ELR (cell line): ENCODE data around the gene LMX1B.

Experiments
- DNase-seq: peaks from one replicate; pipeline ENCODE4 v3.0.0-alpha.2; 2015; ENCODE audit warnings: low read depth

The LMX1B gene

DNA sequence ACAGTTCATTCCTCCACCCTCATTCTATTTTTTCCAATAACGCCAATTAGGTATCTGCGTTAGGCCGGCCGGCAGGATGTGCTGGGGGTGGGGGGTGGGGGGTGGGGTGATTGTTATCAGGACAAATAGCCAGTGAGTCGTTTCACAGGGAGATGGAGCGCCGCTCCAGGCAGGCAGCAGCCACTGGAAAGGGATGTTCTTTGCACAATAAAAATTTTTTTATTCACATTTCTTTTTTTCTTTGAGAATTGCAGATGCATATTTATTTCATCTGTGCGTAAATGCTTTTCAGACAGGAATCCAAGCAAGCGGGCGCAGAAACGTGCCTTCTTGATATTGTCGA lies 4.1 kb downstream of the LMX1B start:
- DNase-seq = no peak

DNA sequence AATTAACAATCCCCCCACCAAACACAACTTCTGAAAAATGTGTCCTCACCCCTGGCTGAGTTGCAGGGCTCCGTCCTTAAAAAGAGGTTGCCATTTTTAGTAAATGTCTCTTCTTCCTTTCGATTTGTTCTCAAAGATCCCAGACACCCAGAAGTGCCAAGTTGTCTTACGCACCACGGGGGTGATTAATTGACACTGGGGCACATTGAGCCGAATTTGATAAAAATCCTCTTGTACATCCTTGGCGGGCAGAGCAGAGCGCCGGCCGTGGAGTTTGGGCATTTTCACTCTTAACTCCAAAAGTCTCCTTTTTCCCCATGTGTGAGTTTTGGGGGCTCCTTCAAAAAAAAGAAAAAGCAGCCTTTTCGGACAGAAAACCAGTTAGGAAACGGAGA lies 4.5 kb downstream of the LMX1B start:
- DNase-seq = no peak

DNA sequence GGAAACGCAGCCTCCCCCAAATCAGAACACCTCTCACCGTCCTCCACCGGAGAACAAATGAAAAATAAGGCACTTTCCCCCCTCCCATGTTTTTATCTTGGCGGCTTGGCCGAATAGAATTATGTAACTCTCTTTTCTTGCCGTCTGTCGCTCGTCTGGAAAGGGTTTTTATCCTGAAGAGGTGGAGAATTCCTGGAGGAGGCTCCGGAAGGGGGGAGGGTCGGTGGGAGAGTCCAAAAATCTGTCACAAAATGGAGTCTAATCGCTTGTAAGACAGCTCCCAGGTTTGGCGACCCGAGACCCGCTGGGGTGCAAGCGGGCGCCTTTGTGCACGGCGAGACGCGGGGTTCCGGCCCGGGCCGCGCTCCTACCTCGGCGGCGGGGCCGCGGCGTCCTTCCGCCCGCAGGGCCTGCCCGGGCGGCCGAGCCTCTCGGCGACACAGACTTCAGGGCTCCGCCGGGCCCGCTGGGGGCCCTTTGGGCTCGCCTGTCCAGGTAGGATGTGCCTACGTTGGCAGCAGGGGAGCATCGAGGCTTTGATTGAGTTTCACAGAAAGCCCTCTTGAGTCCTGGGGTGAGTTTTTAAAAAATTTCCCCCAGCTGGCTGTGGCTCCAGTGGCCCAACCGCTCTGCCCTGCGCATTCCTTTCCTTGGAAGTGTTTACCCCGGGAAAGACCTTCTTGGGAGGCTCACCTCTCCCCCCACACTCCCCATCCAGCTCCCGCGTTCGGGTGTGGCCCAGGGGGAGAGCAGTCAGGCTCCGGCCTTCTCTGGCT lies 5.0 kb downstream of the LMX1B start:
- DNase-seq = no peak

DNA sequence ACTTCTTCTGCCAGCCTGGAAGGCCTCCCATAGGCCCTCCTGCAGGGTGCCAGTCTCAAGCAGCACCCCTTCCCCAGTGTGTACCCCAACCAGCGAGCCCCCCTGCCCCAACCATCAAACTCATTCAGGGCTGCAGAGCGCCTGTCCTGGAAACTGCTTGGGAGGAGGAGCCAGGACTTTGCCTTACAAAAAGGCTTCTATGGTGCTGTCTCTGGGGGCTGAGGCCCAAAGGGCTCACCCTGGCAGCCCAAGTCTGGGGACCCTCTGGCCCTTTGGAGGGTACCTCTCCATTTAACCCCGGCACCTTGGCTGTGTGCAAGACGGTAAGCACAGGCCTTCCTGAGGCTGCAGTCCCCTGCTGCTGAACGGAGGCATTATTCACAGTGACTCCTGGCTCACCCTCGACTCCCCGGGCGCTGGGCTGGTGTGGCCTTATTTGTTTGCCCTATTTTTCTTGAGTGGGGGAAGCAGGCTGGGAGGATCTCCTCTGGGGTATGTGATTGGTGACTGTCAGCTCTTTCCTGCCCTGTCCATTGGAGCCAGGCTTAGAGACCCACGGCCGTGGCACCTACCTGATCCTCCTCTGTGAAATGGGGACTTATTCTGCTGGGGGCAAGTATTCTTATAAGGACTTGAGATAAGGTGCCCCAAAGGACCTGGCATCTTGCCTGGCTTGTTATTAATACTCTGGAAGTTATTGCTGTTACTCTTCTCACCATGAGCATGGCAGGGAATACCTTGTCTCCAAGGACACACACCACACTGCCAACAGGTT lies 5.8 kb downstream of the LMX1B start:
- no peak for DNase-seq

DNA sequence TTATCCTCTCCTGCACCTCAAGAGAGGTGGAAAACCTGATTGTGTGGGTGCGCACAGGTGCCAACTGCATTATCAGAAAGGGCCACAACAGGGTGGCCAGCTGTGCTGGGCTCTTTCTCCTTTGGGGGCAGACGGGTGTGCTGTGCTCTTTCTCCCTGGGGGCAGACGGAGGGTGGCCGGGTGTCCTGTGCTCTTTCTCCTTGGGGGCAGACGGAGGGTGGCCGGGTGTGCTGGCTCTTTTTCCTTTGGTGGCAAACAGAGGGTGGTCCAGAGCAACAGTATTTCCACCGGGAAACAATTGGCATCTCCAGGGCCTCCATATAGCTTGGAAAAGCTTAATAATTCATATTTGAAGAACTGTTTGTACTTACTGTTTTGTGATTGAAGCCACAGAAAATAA lies 6.8 kb downstream of the LMX1B start:
- DNase-seq = no peak

DNA sequence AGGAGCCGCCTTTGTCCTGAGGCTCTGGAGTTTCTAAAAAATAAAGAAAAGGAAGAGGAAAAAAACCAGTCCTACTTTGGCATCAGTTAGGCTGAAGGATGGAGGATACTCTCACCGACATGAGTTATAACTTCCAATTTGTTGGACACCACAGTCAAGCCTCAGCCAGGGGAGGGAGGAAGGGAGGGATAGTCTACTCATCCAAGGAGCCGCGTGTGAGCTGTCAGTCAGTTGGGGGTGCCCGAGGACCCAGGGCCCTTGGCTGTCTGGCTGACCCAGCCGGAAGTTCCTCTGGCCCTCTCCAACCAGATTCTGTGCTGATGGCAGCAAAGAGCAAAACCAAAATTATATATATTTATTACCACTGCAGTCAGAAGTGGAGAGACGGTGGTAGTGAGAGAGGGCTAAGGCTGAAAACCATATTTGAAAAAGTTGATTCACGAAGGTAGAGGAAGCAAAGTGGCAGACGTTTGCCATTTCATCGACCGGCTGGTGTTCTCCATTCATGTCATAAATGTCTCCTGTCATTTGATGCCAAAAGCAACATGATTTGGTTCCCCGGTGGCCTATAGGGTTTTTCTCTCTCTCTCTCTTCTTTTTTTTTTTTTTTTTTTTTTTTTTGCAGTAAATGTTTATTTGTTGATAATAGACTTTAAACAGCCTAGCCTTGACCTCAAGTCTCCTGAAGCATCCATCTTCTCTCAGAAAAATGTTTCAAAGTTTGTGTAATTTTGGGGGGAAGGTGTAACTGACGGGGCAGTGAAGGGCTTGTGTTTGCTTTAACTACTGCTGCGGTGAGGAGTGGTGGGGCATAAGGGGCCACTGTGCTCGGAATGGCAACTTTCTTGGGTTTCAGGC lies 7.6 kb downstream of the LMX1B start:
- no peak for DNase-seq

- no peak for DNase-seq
Measured at GRCh38 chr9:126621919-126622735, 8.4 kb downstream of the LMX1B start.

GRCh38 chr9:126623314-126623666 lies 9.6 kb downstream of the LMX1B start:
- DNase-seq = no peak

DNA sequence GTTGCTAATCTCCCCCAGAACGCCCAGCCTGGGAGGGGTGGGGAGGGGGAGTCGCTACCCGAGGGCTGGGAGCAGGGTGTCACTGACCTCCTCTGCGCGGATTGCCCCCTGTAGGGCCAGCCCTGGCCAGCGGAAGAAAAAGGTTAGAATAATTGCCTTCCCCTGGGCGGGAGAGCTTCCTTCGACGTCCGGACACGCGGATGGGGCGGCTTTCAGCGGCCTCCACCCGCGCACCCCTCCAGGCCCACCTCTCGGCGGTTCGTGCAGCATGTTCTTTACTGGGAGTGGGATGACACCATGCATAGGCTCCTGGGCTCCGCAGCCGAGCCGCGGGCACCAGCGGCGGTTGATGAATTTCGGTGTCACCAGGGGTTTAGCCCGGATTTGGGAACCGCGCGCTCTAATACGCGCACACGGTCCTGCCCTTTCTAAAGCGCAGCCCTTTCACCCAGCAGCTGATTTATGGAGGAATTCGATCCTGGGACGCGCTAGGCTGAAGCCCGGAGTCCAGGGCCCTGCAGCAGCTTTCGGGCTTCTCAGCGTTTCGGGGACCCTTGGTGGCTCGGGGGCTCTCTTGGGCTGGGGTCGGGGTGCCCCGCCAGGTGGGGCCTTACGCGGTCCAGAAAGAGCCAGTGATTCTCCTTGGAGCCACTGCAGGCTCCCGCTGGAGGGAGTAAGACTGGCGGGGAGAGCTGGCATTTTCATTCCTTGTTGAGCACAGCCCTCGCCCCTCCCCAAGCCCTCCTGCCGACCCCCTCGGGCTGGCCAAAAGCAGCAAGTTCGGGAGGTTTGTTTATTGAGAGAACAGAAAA lies 10.1 kb downstream of the LMX1B start:
- no peak for DNase-seq

DNA sequence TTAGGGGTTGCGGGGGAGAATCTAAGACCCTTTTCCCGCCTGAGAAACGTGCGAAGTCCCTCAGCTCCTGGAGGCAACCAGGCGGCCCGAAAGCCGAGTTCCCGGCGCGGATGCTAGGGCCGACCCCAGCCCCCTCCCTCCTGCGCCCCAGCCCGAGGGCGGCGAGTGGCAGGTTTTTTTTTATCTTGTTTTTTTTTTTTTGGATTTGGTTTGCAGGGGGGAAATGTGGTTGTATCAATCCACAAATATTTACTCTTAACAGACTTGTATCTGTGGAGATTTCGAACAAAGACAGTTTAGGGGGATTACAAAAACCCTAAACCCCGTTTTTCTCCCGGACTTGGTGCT lies 10.7 kb downstream of the LMX1B start:
- DNase-seq = no peak

GRCh38 chr9:126624912-126625311 lies 11.2 kb downstream of the LMX1B start:
- DNase-seq = no peak

DNA sequence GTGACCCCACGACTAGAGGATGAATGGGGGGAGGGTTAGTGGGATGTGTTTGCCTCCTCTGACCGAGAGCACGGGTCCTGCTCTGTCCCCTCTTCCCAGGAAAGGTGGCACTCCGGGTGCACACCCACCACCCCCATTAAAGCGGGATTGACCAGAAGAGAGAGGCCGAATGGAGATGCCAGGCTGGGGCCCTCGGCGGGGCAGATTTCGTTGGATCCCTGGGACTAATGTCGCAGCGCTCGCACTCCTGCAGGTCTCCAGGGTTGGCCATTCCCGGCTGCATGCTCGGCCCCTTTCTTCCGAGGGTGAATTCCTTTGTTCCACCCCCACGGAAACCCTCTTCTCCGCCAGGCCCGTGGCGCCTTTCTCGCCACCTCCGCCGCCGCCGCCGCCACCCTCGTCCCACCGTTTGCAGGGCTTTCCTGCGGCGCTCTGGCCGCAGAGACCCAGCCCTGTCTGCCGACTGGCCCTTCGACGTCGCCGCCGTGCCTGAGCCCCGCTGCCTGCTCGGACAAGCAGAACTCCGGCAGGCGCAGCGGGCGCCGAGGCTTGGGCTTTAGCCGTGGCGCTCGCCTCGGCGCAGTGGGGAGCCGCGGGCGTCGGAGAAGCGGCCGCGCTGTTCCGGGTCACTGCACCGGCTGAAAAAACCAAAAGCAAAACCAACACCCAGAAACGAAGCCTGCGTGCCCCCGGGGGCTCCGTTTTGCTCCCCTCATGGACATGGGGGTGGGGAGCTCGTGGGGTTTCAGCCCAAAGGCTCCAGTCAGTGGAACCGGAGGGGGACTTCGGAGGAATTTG lies 11.8 kb downstream of the LMX1B start:
- DNase-seq = no peak

- no peak for DNase-seq
Measured at GRCh38 chr9:126626127-126626925, 12.6 kb downstream of the LMX1B start.

DNA sequence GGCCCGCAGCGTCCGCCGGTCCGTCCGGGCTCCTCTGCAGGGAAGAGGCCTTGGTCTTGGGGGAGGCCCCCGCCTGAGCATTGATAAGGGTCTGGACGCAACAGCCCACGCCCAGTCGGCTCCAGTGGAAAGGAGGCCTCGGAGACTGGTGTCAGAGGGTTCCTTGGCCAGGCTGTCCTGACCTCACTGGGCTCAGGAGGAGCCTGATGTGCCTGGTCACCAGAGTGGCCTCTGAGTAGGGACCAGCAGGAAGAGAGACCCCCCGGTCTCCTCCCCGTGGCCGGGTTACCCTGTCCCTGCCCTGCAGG lies 13.2 kb downstream of the LMX1B start:
- no peak for DNase-seq

DNA sequence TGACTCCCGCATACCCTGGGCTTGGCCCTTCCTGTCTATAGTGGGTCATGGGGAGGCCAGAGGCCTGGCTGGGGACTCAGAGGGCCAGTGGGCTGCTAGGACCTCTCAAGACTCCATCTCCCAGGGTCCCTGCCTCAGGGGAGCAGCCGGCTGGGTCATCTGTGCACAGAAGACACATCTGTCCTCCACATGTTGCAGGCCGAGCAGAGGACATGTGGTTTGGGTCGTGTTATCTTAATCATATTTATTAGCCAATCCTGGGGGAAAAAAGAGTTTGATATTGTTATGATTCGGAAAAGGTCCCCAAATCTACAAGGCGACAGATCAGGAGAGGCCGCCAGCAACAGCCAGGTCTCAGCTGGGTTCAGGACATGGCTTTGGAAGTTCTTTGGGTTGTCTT lies 14.4 kb downstream of the LMX1B start:
- no peak for DNase-seq

GRCh38 chr9:126628969-126629674 lies 15.4 kb downstream of the LMX1B start:
- DNase-seq = no peak

- DNase-seq = no peak
Measured at GRCh38 chr9:126630458-126631237, 16.9 kb downstream of the LMX1B start.

- peak; percentile 20 for DNase-seq
Measured at GRCh38 chr9:126631254-126631653, 17.5 kb downstream of the LMX1B start.
